HCT116 (cell line): ENCODE results near the gene ELOF1.

ENCODE experiments used
- CBX3 ChIP-seq: IDR thresholded peaks from 2 replicates; pipeline ENCODE4 v1.6.1; 2012; ENCODE audit warnings: low read depth
- CTCF ChIP-seq, 3 experiments: fragments of 200-600 bp in 1 of 3; sonication (generic) in 1 of 3; IDR thresholded peaks in 2 of 3; conservative IDR thresholded peaks in 1 of 3; 2 replicates each; pipeline ENCODE4 v1.5.1; 2012 to 2017; ENCODE audit warnings: low read depth in 2 of 3, low read length in 2 of 3, antibody characterized with exemption in 1 of 3, borderline replicate concordance in 1 of 3, control low read depth in 1 of 3, mild to moderate bottlenecking in 1 of 3, mixed read lengths in 1 of 3, mixed run types in 1 of 3, moderate library complexity in 1 of 3; ENCODE audit not compliant: insufficient read depth in 1 of 3
- EZH2 ChIP-seq: fragments of 200-600 bp; sonication (generic); IDR thresholded peaks from 2 replicates; pipeline ENCODE4 v1.6.1; 2017; ENCODE audit warnings: antibody characterized with exemption, mixed run types
- EZH2phosphoT487 ChIP-seq: fragments of 200-600 bp; IDR thresholded peaks from 2 replicates; pipeline ENCODE4 v1.6.1; 2018; ENCODE audit warnings: antibody characterized with exemption, borderline replicate concordance
- POLR2AphosphoS5 ChIP-seq: IDR thresholded peaks from 2 replicates; pipeline ENCODE4 v1.6.1; 2011; ENCODE audit warnings: mild to moderate bottlenecking, low read depth, low read length, moderate library complexity

DNA sequence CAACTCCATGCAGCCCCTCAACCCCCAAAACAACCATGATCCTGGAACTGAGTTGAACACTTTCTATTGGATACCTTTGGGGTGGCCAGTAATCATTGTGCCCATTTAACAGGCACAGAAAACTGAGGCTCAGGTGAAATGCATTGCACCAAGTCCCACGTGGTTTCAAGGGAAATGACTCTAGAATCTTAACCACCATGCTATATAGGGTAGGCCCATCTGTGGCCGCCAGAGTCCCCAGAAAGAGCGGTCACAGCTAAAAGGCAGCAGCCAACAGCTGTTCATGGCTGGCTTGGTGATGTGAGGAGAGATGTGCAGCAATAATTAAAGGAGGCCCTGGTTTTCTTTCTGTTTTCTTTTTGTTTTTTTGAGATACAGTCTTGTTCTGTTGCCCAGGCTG is 17.8 kb downstream of the ELOF1 start:
- no peak for TF ChIP-seq EZH2
- TF ChIP-seq EZH2phosphoT487, result no peak
- no peak for TF ChIP-seq CTCF (IDR thresholded peaks at IDR 0.05 in 2 of 3, conservative IDR thresholded peaks at IDR 0.05 in 1 of 3; ENCODE audit: borderline replicate concordance in 1 of 3, insufficient read depth in 1 of 3, low read depth in 2 of 3, low read length in 2 of 3)
- TF ChIP-seq POLR2AphosphoS5, result no peak
- TF ChIP-seq CBX3, result no peak
